ENCODE data around the gene SLC35F3.

DNA sequence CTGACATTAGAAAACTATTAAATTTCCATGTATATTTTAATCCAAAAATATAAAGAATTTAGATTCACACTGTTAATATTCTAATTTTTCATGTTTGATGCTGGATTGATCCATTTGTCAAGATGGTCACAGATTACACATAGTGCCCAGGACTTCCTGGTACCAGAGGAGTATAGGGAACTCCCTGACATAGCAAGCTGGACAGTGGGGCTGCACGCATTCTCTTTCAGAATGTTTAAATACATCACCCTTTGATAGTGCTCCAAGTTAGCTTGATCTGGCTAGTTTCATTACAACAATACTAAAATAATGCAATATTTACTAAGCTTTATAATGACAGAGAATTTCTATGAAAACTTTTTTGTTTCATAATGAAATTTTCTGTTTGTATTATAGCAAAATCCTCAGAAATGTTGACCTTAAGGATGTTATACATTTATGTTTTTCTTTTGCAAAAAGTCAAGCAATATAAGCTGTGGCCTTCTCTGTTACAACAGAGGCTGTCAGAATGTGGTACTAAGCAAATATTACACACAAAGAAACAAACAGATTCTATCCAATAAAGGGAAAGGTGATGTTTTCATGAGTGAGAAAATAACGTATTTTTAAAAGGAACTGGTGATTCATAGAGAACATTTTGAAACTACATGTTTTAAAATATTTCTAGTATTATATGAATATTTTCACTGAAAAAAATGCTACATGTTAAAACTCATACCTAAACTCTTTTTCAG is 84.7 kb downstream of the SLC35F3 start:
- TF ChIP-seq, protein P1, sequence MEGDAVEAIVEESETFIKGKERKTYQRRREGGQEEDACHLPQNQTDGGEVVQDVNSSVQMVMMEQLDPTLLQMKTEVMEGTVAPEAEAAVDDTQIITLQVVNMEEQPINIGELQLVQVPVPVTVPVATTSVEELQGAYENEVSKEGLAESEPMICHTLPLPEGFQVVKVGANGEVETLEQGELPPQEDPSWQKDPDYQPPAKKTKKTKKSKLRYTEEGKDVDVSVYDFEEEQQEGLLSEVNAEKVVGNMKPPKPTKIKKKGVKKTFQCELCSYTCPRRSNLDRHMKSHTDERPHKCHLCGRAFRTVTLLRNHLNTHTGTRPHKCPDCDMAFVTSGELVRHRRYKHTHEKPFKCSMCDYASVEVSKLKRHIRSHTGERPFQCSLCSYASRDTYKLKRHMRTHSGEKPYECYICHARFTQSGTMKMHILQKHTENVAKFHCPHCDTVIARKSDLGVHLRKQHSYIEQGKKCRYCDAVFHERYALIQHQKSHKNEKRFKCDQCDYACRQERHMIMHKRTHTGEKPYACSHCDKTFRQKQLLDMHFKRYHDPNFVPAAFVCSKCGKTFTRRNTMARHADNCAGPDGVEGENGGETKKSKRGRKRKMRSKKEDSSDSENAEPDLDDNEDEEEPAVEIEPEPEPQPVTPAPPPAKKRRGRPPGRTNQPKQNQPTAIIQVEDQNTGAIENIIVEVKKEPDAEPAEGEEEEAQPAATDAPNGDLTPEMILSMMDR (IDR thresholded peaks at IDR 0.05), result no peak
- TF ChIP-seq POLR2A (IDR thresholded peaks at IDR 0.05), result no peak

All from right lobe of liver (tissue), 4 donors.